Brain microvascular endothelial cell (primary cell): ENCODE data around the gene LPIN1.
"Not testable (repeated sequence)": the region's sequence is repeated elsewhere in the genome, so short reads cannot be mapped to it uniquely, and the experiment has no call there.

Source experiments
- DNase-seq: peaks from one replicate; pipeline ENCODE4 v3.0.0-alpha.2; 2020
- H3K27ac ChIP-seq: fragments of 250-450 bp; sonication (Bioruptor Pico); 2 replicates; pipeline ENCODE4 v1.5.1; 2020; ENCODE audit warnings: mild to moderate bottlenecking, moderate library complexity
- H3K27me3 ChIP-seq: fragments of 250-450 bp; sonication (Bioruptor Pico); replicated peaks from 2 replicates; pipeline ENCODE4 v1.5.1; 2020; ENCODE audit warnings: mild to moderate bottlenecking
- H3K36me3 ChIP-seq: fragments of 250-450 bp; sonication (Bioruptor Pico); replicated peaks from 2 replicates; pipeline ENCODE4 v1.5.1; 2020; ENCODE audit warnings: mild to moderate bottlenecking
- H3K4me3 ChIP-seq: 2 replicates; pipeline ENCODE4 v1.5.1; 2011; ENCODE audit warnings: low read depth, mild to moderate bottlenecking, control low read depth, low read length, moderate library complexity
- CTCF ChIP-seq: IDR thresholded peaks from 2 replicates; pipeline ENCODE4 v1.5.1; 2011; ENCODE audit warnings: low read depth, mild to moderate bottlenecking, moderate library complexity, low read length, control low read depth, inconsistent platforms; ENCODE audit errors: missing control alignments
- in situ Hi-C: cut with HindIII; loops from 2 replicates; pipeline ENCODE4 v1.10.0; 2017; ENCODE audit warnings: low sequenced_read_pairs, low pct_ligation_motif_present

The LPIN1 gene

GRCh38 chr2:11819235-11819729 is 72.8 kb downstream of the LPIN1 start:
- no peak for DNase-seq
- TF ChIP-seq CTCF = no peak
- Histone ChIP-seq H3K27me3 (no peaks in the 10 kb centered on the region), H3K4me3 (no peak overlapping the region), H3K36me3 (peaks cover 33% of the 10 kb centered on the region), H3K27ac (no peak overlapping the region)
- in situ Hi-C loops = no loop called here

DNA sequence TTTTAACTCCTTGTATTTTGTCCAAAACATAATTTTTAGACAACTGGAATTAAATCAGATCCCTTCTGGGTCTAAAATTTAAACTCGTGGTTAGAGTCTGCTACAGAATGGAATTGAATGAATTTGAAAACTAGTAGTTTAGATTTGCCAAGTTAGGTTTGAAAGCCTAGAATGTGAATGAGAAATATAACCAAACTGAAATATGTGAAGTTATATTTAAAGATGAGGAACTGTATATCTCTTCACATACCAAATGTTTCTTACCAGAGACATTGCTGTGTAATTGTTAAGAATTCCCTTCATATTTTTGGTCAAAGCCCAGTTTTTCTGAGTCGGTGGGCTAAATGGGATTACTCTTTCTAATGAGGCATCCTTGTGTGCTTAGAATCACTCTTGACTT is 74.2 kb downstream of the LPIN1 start:
- H3K27ac ChIP-seq = no peak overlapping the region
- H3K4me3 ChIP-seq = no peak overlapping the region
- in situ Hi-C loops = no loop called here
- H3K36me3 ChIP-seq = peaks cover 26% of the 10 kb centered on the region
- no peak for DNase-seq
- no peak for TF ChIP-seq CTCF
- no peaks in the 10 kb centered on the region for H3K27me3 ChIP-seq

GRCh38 chr2:11821705-11822104 is 75.3 kb downstream of the LPIN1 start:
- H3K36me3 ChIP-seq = peaks cover 23% of the 10 kb centered on the region
- TF ChIP-seq CTCF = no peak
- no peak overlapping the region for H3K27ac ChIP-seq
- DNase-seq = no peak
- no peak overlapping the region for H3K4me3 ChIP-seq
- H3K27me3 ChIP-seq = no peaks in the 10 kb centered on the region
- in situ Hi-C loops = no loop called here

DNA sequence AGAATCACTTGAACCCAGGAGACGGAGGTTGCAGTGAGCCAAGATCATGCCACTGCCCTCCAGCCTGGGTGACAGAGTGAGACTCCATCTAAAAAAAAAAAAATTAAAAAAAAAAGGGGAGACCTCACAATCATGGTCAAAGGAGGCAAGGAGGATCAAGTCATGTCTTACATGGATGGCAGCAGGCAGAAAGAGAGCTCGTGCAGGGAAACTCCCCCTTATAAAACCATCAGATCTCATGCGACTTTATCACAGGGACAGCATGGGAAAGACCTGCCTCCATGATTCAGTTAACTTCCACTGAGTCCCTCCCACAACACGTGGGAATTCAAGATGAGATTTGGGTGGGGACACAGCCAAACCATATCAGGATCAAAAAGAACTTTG is 75.9 kb downstream of the LPIN1 start:
- H3K27me3 ChIP-seq, H3K4me3 ChIP-seq, in situ Hi-C loops, H3K27ac ChIP-seq, DNase-seq: not testable (repeated sequence)
- peaks cover 23% of the 10 kb centered on the region for H3K36me3 ChIP-seq

- in situ Hi-C loops = no loop called here
- H3K27me3 ChIP-seq = no peaks in the 10 kb centered on the region
- no peak for DNase-seq
- H3K36me3 ChIP-seq = peaks cover 23% of the 10 kb centered on the region
- TF ChIP-seq CTCF = no peak
- H3K27ac ChIP-seq = no peak overlapping the region
- H3K4me3 ChIP-seq = no peak overlapping the region
These were observed 76.5 kb downstream of the LPIN1 start for GRCh38 chr2:11822746-11823451.

- no peak overlapping the region for H3K27ac ChIP-seq
- peaks cover 16% of the 10 kb centered on the region for H3K36me3 ChIP-seq
- no peaks in the 10 kb centered on the region for H3K27me3 ChIP-seq
- DNase-seq = no peak
- no peak overlapping the region for H3K4me3 ChIP-seq
- TF ChIP-seq CTCF = no peak
- in situ Hi-C loops = no loop called here
These were observed 78.7 kb downstream of the LPIN1 start for GRCh38 chr2:11824901-11825828.
